GM12878 (cell line): ENCODE data around the gene XDH. TPM values are rescaled to one million over a fixed set of nuclear protein-coding genes. Genes with fewer than 3 reads are reported as not detected.

Source experiments
- ATAC-seq: fragments of 200-7000 bp; cut with Tn5 transposase; 3 replicates; pipeline ENCODE4 v1.9.1; 2020; ENCODE audit warnings: mild to moderate bottlenecking, moderate library complexity
- BruUV-seq: library from RNA; stranded (reverse); fragments of 400-500 nt; replicated peaks from 2 replicates; lab custom pipeline; 2021; lab: Mats Ljungman, UMichigan
- CTCF ChIA-PET: fragments of 300-600 bp; sonication (Branson Sonifier 250); formaldehyde crosslinking; extraction: SDS; loops from one replicate; lab custom pipeline; 2021; ENCODE audit warnings: inconsistent platforms; lab: Yijun Ruan, JAX
- POLR2A ChIA-PET: fragments of 350-600 bp; formaldehyde crosslinking; extraction: SDS; loops from one replicate; lab custom pipeline; 2021; ENCODE audit warnings: inconsistent platforms; lab: Charles Lee
- RAD21 ChIA-PET: fragments of 300-600 bp; sonication (Branson Sonifier 250); formaldehyde crosslinking; loops from one replicate; lab custom pipeline; 2023; ENCODE audit warnings: antibody characterized with exemption; ENCODE audit not compliant: unreplicated experiment; lab: Charles Lee
- SMC1A ChIA-PET: fragments of 300-600 bp; sonication (Branson Sonifier 250); formaldehyde crosslinking; loops from one replicate; lab custom pipeline; 2023; ENCODE audit not compliant: unreplicated experiment, uncharacterized antibody; lab: Charles Lee
- DNase-seq: peaks from one replicate; pipeline ENCODE4 v3.0.0-alpha.2; 2011; ENCODE audit warnings: low read depth, low spot score
- FAIRE-seq: peaks from 3 replicates; lab custom pipeline; 2011; peaks lifted over from hg19 to GRCh38; lab: Jason Lieb, UNC
- H2AFZ ChIP-seq: 2 replicates; pipeline ENCODE4 v1.6.0; 2011; ENCODE audit warnings: low read depth, low read length, control low read depth; ENCODE audit not compliant: control insufficient read depth
- H3K27ac ChIP-seq: 2 replicates; pipeline ENCODE4 v1.5.1; 2011; ENCODE audit warnings: control low read depth; ENCODE audit not compliant: control insufficient read depth, insufficient read depth
- H3K27me3 ChIP-seq, 2 experiments: replicated peaks in 1 of 2; 2 replicates each; pipeline versions ENCODE4 v1.6.0 to v1.6.1; 2011; ENCODE audit warnings: low read length in 1 of 2; ENCODE audit not compliant: control insufficient read depth in 2 of 2, insufficient read depth in 2 of 2
- H3K36me3 ChIP-seq, 2 experiments: 2 replicates each; pipeline ENCODE4 v1.5.1; 2011; ENCODE audit warnings: low read length in 1 of 2; ENCODE audit not compliant: control insufficient read depth in 2 of 2, insufficient read depth in 2 of 2
- H3K4me1 ChIP-seq: 2 replicates; pipeline ENCODE4 v1.6.1; 2011; ENCODE audit warnings: mild to moderate bottlenecking, low read length, moderate library complexity, mixed read lengths; ENCODE audit not compliant: control insufficient read depth, insufficient read depth
- H3K4me2 ChIP-seq: 2 replicates; pipeline ENCODE4 v1.6.0; 2011; ENCODE audit warnings: control low read depth; ENCODE audit not compliant: control insufficient read depth, insufficient read depth
- H3K4me3 ChIP-seq: fragments of 200-600 bp; sonication (generic); 2 replicates; pipeline ENCODE4 v1.5.1; 2016
- H3K79me2 ChIP-seq: 2 replicates; pipeline ENCODE4 v1.6.0; 2011; ENCODE audit warnings: low read length; ENCODE audit not compliant: control insufficient read depth, insufficient read depth
- H3K9ac ChIP-seq: 2 replicates; pipeline ENCODE4 v1.8.0; 2011; ENCODE audit warnings: low read length, control low read depth, mixed read lengths; ENCODE audit not compliant: control insufficient read depth, insufficient read depth
- H3K9me3 ChIP-seq: replicated peaks from 3 replicates; pipeline ENCODE4 v1.5.1; 2011; ENCODE audit warnings: mild to moderate bottlenecking, low read length; ENCODE audit not compliant: control insufficient read depth, insufficient read depth
- H4K20me1 ChIP-seq: 2 replicates; pipeline ENCODE4 v1.6.0; 2011; ENCODE audit not compliant: control insufficient read depth, insufficient read depth
- CREM ChIP-seq: IDR thresholded peaks from 2 replicates; pipeline ENCODE4 v1.6.1; 2014; ENCODE audit warnings: antibody characterized with exemption, low read depth
- ESRRA ChIP-seq: IDR thresholded peaks from 2 replicates; pipeline ENCODE4 v1.6.1; 2012; ENCODE audit warnings: mild to moderate bottlenecking, low read length, improper control_type of control experiment
- PML ChIP-seq: IDR thresholded peaks from 2 replicates; pipeline ENCODE4 v1.6.1; 2012; ENCODE audit warnings: low read length, inconsistent platforms
- POLR2AphosphoS5 ChIP-seq: IDR thresholded peaks from 2 replicates; pipeline ENCODE4 v1.6.1; 2011; ENCODE audit warnings: mild to moderate bottlenecking, low read length, inconsistent platforms
- TAF1 ChIP-seq: IDR thresholded peaks from 2 replicates; pipeline ENCODE4 v1.6.1; 2011; ENCODE audit warnings: mild to moderate bottlenecking, low read depth, low read length, borderline replicate concordance
- WGBS: methylation state at CpG from one replicate; pipeline ENCODE4 v1.1.6; 2016; ENCODE audit warnings: low lambda C conversion rate; ENCODE audit not compliant: insufficient replicate concordance, insufficient coverage; ENCODE audit errors: missing lambda C conversion rate; 5-methylcytosine and 5-hydroxymethylcytosine counted together
- in situ Hi-C: fragments of 300-500 bp; cut with MboI; formaldehyde crosslinking; loops from 9 replicates; pipeline ENCODE4 v1.14.3; 2018; ENCODE audit warnings: mixed read lengths
- intact Hi-C: fragments of 100-400 bp; cut with micrococcal nuclease; formaldehyde crosslinking; loops from one replicate; pipeline ENCODE4 v1.14.2; 2022; ENCODE audit not compliant: unreplicated experiment
- polyA plus RNA-seq, 11 experiments: library from polyadenylated mRNA; depleted of rRNA in 4 of 11; unstranded in 6 of 11; stranded (reverse) in 5 of 11; fragments of >200 nt; fragmentation: Nextera tagmentation in 4 of 11; fragmentation: Illumina TruSeq in 1 of 11; extraction: Ambion mirVana in 4 of 11; extraction: Trizol in 1 of 11; gene quantifications; 1 replicate in 1 of 11; 2 replicates in 10 of 11; pipeline versions ENCODE4 v1.2.1 to v1.2.3, GENCODE V29; 2011 to 2016; ENCODE audit warnings: inconsistent platforms in 2 of 11, missing spikeins in 2 of 11, low read depth in 1 of 11
- total RNA-seq, 4 experiments: library from RNA; depleted of rRNA in 3 of 4; stranded (reverse); fragments of >200 nt in 3 of 4; fragmentation: Illumina TruSeq in 1 of 4; extraction: Trizol in 1 of 4; gene quantifications; 2 replicates each; pipeline versions ENCODE4 v1.2.1 to v1.2.3, GENCODE V29; 2013 to 2021
- TF ChIP-seq, protein P1 (sequence below): fragments of 450-650 bp; conservative IDR thresholded peaks from 2 replicates; pipeline ENCODE4 v1.6.1; 2017; ENCODE audit warnings: mild to moderate bottlenecking, moderate library complexity

The XDH gene
- total and polyA plus RNA-seq, 10 of the 15 experiments (the other 5 are each of a cell fraction or from before 2014, with no cell fraction given) = 0.01 TPM; not detected in 9

GRCh38 chr2:31457651-31458050 lies 43.1 kb upstream of the XDH start:
- WGBS = 2% methylated on average over 4 of the region's 4 CpGs
- Histone ChIP-seq H3K36me3 (no peaks in the 10 kb centered on the region), H3K27me3 (no peaks in the 10 kb centered on the region), H3K9me3 (no peaks in the 10 kb centered on the region), H3K79me2 (no peaks in the 10 kb centered on the region), H2AFZ (no peak overlapping the region), H3K4me1 (no peaks in the 10 kb centered on the region), H3K4me2 (no peak overlapping the region), H3K27ac (no peak overlapping the region), H4K20me1 (no peaks in the 10 kb centered on the region), H3K9ac (no peak overlapping the region), H3K4me3 (no peak overlapping the region)
- ATAC-seq = no peak
- ChIA-PET SMC1A (no interaction called here), RAD21 (no interaction called here), CTCF (no interaction called here), POLR2A (no interaction called here)
- TF ChIP-seq TAF1 (no peak), POLR2AphosphoS5 (no peak)
- in situ Hi-C loops = no loop called here
- BruUV-seq = no TSS peak
- intact Hi-C loops = no loop called here
- no peak for FAIRE-seq
- no peak for DNase-seq

- no peak for FAIRE-seq
- 5% methylated on average over 3 of the region's 3 CpGs for WGBS
- H3K9ac ChIP-seq = no peak overlapping the region
- no peaks in the 10 kb centered on the region for H3K36me3 ChIP-seq
- H4K20me1 ChIP-seq = no peaks in the 10 kb centered on the region
- in situ Hi-C loops = no loop called here
- H3K27me3 ChIP-seq = no peaks in the 10 kb centered on the region; a peak in 2 of 4 replicates
- H3K79me2 ChIP-seq = no peaks in the 10 kb centered on the region
- CTCF ChIA-PET = interaction anchor here (0.6 kb wide), 1 partner anchor 8 kb away, joined by 3 read pairs; no protein-coding TSS in a partner anchor
- DNase-seq = no peak
- no peaks in the 10 kb centered on the region for H3K4me1 ChIP-seq
- RAD21 ChIA-PET = no interaction called here
- no peak overlapping the region for H3K4me2 ChIP-seq
- TF ChIP-seq PML (no peak), ESRRA (no peak), CREM (no peak)
- TF ChIP-seq, protein P1, sequence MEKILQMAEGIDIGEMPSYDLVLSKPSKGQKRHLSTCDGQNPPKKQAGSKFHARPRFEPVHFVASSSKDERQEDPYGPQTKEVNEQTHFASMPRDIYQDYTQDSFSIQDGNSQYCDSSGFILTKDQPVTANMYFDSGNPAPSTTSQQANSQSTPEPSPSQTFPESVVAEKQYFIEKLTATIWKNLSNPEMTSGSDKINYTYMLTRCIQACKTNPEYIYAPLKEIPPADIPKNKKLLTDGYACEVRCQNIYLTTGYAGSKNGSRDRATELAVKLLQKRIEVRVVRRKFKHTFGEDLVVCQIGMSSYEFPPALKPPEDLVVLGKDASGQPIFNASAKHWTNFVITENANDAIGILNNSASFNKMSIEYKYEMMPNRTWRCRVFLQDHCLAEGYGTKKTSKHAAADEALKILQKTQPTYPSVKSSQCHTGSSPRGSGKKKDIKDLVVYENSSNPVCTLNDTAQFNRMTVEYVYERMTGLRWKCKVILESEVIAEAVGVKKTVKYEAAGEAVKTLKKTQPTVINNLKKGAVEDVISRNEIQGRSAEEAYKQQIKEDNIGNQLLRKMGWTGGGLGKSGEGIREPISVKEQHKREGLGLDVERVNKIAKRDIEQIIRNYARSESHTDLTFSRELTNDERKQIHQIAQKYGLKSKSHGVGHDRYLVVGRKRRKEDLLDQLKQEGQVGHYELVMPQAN = no peak
- no peak overlapping the region for H3K4me3 ChIP-seq
- no TSS peak for BruUV-seq
- H3K27ac ChIP-seq = no peak overlapping the region
- no peak for ATAC-seq
- SMC1A ChIA-PET = no interaction called here
- H3K9me3 ChIP-seq = no peaks in the 10 kb centered on the region
- H2AFZ ChIP-seq = no peak overlapping the region
- intact Hi-C loops = no loop called here
- POLR2A ChIA-PET = no interaction called here
Measured at GRCh38 chr2:31446848-31447247, 32.3 kb upstream of the XDH start.
